ENCODE results near the gene ANXA2R. TPM values are rescaled to one million over a fixed set of nuclear protein-coding genes. Genes with fewer than 3 reads are reported as not detected.

The ANXA2R gene
- polyA plus RNA-seq, 2 of the 4 experiments (the other 2 are of a cell fraction): 1.7 to 2.1 TPM

DNA sequence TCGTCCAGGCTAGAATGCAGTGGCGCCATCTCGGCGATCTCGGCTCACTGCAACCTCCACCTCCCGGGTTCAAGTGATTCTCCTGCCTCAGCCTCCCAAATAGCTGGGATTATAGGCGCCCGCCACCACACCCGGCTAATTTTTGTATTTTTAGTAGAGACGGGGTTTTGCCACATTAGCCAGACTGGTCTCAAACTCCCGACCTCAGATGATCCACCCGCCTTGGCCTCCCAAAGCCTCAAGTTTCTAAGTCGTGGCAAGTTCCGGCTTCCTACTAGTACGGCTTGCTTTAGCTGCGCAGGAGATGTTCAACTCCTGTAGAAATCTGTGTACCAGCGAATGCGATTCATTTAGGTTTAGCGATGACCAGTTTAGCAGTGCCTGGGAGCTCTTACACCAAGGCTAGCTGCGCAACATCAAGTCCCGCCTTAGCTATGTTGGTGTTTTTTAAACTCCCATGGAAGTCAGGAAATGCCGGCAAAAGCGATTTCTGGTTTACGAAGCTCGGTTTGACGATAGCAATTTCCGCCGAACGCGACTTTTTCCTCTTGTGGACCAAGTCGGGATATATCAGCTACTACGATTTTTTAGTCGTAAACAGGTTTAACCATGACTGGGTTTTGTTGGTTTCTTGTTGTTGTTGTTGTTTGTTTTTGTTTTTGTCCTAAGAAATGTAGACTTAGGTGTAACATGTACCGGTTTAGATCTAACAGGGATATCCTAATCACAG, 46.4 kb downstream of the ANXA2R start (continued):
- TF ChIP-seq, protein P1, sequence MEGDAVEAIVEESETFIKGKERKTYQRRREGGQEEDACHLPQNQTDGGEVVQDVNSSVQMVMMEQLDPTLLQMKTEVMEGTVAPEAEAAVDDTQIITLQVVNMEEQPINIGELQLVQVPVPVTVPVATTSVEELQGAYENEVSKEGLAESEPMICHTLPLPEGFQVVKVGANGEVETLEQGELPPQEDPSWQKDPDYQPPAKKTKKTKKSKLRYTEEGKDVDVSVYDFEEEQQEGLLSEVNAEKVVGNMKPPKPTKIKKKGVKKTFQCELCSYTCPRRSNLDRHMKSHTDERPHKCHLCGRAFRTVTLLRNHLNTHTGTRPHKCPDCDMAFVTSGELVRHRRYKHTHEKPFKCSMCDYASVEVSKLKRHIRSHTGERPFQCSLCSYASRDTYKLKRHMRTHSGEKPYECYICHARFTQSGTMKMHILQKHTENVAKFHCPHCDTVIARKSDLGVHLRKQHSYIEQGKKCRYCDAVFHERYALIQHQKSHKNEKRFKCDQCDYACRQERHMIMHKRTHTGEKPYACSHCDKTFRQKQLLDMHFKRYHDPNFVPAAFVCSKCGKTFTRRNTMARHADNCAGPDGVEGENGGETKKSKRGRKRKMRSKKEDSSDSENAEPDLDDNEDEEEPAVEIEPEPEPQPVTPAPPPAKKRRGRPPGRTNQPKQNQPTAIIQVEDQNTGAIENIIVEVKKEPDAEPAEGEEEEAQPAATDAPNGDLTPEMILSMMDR (IDR thresholded peaks at IDR 0.05): no peak
- TF ChIP-seq, protein P2, sequence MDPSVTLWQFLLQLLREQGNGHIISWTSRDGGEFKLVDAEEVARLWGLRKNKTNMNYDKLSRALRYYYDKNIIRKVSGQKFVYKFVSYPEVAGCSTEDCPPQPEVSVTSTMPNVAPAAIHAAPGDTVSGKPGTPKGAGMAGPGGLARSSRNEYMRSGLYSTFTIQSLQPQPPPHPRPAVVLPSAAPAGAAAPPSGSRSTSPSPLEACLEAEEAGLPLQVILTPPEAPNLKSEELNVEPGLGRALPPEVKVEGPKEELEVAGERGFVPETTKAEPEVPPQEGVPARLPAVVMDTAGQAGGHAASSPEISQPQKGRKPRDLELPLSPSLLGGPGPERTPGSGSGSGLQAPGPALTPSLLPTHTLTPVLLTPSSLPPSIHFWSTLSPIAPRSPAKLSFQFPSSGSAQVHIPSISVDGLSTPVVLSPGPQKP (IDR thresholded peaks at IDR 0.05; ENCODE audit: low read depth, low read length): no peak
- TF ChIP-seq NFE2L2 (conservative IDR thresholded peaks at IDR 0.05; ENCODE audit: low read length): no peak
- no peak for TF ChIP-seq RCOR1 (IDR thresholded peaks at IDR 0.05; ENCODE audit: low read depth, low read length)
- TF ChIP-seq, protein P3, sequence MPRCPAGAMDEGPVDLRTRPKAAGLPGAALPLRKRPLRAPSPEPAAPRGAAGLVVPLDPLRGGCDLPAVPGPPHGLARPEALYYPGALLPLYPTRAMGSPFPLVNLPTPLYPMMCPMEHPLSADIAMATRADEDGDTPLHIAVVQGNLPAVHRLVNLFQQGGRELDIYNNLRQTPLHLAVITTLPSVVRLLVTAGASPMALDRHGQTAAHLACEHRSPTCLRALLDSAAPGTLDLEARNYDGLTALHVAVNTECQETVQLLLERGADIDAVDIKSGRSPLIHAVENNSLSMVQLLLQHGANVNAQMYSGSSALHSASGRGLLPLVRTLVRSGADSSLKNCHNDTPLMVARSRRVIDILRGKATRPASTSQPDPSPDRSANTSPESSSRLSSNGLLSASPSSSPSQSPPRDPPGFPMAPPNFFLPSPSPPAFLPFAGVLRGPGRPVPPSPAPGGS (IDR thresholded peaks at IDR 0.05): no peak
- TF ChIP-seq EHF (CRISPR knock-in tag; IDR thresholded peaks at IDR 0.05): no peak

DNA sequence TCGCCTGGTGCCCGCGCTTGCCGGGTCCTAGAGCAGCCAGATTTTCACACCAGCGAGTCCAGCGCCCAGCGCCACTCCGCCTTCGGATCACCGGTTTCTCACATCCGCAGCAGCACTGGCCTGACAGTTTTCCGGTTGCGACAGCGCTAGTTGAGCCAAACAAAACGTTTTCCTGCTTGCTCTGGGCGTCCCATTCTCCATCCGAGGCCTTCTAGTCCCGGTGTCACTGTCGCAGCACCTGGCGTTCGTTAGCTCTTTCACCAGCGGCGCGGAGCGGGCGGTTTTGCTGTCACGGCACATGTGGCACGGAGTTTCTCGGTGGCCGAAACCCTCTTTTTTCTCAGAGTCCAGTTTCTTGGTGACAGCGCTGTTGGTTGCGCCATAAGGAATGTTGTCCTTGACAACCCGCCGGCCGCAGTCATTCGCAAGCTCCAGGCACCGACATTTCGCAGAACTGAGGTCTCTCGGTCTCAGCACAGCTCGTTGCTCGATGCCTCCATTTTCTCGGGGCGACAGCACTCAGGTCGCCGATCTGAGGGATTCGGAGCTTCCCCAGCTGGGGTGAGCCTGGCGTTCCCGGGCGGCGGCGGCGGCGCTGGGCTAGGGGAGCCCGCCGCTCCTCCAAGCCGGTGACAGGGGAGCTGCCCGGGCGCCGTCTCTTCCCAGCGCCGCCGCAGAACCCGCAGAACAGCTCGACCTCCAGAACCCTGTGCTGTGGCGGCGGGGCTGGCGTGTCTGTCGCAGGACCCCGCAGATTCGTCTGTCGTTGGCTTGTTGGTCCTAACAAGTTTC, 47.8 kb downstream of the ANXA2R start:
- DNase-seq (ENCODE audit: low read depth in 1 of 2, low spot score in 1 of 2): peak; percentile 57 to 87
- Histone ChIP-seq H3K4me1 (peaks cover 25% of the 10 kb centered on the region), H3K4me3 (peak overlapping the region; percentile 64), H3K4me2 (peak overlapping the region; percentile 92), H3K9me3 (no peaks in the 10 kb centered on the region), H3K27ac (peak overlapping the region; percentile 87 to 94)
- ChIA-PET CTCF (interaction anchor here (1.0 to 9.9 kb wide), 9 partner anchors 10 to 397 kb away, joined by 5 to 132 read pairs (median 8); no protein-coding TSS in a partner anchor), POLR2A (interaction anchor here (1.2 to 6.4 kb wide), 8 partner anchors 8 to 83 kb away, joined by 3 to 57 read pairs (median 8); no protein-coding TSS in a partner anchor)
- ATAC-seq: peak; percentile 64 to 68
- WGBS (ENCODE audit: missing lambda C conversion rate): 2% methylated on average over 54 of the region's 71 CpGs
- FAIRE-seq: no peak
- TF ChIP-seq CEBPB (IDR thresholded peaks at IDR 0.05): peak; percentile 65 to 73
- TF ChIP-seq FOSL2 (IDR thresholded peaks at IDR 0.05): no peak
- no peak for TF ChIP-seq FOSL2 (CRISPR knock-in tag; IDR thresholded peaks at IDR 0.05)
- TF ChIP-seq, protein P4, sequence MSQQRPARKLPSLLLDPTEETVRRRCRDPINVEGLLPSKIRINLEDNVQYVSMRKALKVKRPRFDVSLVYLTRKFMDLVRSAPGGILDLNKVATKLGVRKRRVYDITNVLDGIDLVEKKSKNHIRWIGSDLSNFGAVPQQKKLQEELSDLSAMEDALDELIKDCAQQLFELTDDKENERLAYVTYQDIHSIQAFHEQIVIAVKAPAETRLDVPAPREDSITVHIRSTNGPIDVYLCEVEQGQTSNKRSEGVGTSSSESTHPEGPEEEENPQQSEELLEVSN (IDR thresholded peaks at IDR 0.05; ENCODE audit: borderline replicate concordance, low read depth): peak; percentile 82
- TF ChIP-seq, protein P2 (IDR thresholded peaks at IDR 0.05; ENCODE audit: low read depth, low read length): no peak
- peak; percentile 18; the same call in 1 of the 2 replicates for TF ChIP-seq PHF8 (IDR thresholded peaks at IDR 0.05; ENCODE audit: borderline replicate concordance, low read depth)
- TF ChIP-seq, protein P5, sequence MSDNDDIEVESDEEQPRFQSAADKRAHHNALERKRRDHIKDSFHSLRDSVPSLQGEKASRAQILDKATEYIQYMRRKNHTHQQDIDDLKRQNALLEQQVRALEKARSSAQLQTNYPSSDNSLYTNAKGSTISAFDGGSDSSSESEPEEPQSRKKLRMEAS (IDR thresholded peaks at IDR 0.05): peak; percentile 80
- peak; percentile 7; the same call in 1 of the 2 replicates for TF ChIP-seq POLR2A (IDR thresholded peaks at IDR 0.05; ENCODE audit: low read length)
- no peak for TF ChIP-seq NR3C1 (IDR thresholded peaks at IDR 0.05)
- TF ChIP-seq, protein P3 (IDR thresholded peaks at IDR 0.05): peak; percentile 51; the same call in 2 of the 3 replicates
